NCI-H1436 (cell line): ENCODE measurements around the gene VHLL.

Experiments used
- DNase-seq: peaks from one replicate; lab custom pipeline; 2025; lab: John Stamatoyannopoulos, UW

The VHLL gene

DNA sequence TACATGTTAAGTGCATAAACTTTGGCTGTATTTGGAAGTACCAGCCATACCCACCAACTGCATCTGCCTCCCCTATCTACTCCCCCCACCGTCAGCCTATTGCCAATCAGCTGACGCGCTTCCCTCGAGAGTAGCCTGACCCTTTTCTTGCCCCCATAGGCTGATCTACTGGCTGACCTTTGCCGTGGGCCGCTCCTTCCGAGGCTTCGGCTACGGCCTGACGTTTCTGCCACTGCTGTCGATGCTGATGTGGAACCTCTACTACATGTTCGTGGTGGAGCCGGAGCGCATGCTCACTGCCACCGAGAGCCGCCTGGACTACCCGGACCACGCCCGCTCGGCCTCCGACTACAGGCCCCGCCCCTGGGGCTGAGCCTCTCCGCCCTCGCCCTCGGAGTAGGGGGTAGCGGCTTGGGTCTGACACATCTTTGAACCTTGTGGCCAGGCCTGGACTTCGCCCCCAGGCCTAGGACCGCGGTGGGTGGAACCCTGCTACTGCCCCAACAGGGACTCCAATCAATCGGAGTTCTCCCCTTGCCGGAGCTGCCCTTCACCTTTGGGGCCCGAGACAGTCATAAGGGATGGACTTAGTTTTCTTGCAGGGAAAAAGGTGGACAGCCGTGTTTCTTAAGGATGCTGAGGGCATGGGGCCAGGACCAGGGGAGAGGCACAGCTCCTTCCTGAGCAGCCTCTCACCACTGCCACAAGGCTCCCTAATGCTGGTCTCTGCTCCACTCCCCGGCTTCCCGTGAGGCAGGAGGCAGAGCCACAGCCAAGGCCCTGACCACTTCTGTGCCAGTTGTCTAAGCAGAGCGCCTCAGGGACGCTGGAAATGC is 7.7 kb downstream of the VHLL start:
- no peak for DNase-seq

DNA sequence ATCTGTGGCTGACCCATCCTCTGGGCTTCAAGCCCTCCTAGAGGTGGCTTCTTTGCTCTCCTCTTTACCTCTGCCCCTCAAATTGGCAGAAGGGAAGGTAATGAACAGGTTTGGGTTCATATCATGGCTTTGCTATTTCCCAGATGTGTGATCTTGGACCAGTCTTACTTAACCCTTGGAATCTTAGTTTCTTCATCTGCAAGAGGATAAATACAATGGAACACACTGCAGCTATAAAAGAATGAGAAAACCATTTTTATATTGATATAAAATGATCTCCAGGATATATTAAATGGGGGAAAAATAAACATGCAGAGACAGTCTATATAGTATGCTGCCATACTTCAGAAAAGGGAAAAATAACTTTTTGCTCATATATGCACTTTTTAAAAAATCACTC is 9.2 kb downstream of the VHLL start:
- no peak for DNase-seq

DNA sequence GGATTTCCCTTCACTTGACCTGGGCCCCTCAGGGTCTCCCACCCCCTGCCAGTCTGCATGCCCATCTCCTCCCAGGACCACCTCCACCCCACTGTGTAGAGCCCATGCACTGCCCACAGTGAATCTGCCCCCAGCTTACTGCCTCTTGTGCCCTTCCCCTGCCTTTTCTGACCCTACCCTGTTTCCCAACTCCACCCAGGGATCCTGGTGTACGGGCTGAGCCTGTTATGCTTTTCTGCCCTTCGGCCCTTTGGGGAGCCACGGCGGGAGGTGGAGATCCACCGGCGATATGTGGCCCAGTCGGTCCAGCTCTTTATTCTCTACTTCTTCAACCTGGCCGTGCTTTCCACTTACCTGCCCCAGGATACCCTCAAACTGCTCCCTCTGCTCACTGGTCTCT is 13.0 kb downstream of the VHLL start:
- no peak for DNase-seq

DNA sequence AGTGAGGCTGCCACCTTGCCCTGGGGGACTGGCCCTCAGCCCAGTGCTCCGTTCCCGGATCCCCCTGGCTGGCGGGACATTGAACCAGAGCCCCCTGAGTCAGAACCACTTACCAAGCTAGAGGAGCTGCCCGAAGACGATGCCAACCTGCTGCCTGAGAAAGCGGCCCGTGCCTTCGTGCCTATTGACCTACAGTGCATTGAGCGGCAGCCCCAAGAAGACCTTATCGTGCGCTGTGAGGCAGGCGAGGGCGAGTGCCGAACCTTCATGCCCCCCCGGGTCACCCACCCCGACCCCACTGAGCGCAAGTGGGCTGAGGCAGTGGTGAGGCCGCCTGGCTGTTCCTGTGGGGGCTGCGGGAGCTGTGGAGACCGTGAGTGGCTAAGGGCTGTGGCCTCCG is 13.7 kb downstream of the VHLL start:
- DNase-seq, result no peak

DNA sequence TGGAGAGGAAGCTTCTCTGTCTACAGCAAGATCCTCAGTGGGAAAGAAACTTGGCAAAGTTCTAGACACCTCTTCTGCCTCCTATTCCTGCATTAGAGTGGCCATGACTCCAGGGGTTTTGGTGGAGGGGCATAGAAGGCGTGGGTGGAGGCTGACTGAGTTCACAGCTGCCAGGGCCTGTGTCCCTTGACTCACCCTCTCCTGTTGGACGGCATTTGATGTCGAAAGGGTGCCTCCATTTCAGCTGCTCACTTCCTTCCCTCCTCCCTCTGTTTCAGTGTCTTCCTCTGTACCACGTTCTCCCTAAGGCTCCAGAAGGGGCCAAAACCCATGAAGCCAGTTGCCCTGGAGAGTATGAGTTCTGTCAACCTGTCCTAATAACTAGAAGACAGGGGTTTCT is 14.3 kb downstream of the VHLL start:
- no peak for DNase-seq

DNA sequence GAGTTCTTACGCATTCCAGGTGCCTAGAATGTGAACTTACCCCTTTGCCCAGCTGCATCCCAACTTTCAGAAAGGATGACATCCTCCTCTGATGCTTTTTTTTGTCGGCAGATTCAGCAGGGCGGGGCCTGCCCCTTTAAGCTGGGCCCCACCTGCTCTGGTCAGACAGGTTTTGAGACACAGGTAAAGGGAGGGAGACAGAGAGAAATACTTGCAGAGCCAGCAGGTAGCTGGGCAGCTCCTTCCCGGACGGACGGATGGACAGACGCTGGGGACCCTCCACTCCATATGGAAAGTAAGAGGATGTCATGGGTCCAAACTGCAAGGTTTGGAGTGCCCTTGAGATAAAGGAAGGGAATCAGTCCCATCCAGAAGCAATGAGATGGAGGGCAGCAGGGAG is 15.0 kb downstream of the VHLL start, which contains the start of gene TMEM79:
Gene TMEM79, plus strand, starts transcription at position 214 of the 400 bp plus-strand sequence. CDS start 902 bp downstream, outside the sequence.
- DNase-seq, result no peak

DNA sequence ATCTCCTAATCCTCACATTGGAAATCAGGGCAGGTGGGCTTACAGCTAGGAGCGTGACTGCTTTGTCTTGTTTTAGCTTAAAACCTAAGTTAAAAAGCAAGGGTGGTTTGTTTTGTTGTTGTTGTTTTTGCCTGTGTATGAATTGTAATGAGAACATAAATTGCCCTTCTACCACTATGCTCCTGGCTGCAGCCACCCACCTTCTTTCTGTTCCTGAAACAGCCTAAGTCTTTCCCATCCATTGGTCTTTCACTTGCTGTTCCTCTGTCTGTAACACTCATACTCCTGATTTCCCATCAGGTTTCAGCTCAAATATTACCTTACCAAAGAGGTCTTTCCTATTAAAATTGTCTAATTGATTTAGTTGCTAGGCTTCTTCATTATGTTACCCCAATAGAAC is 15.6 kb downstream of the VHLL start:
- DNase-seq, result no peak

DNA sequence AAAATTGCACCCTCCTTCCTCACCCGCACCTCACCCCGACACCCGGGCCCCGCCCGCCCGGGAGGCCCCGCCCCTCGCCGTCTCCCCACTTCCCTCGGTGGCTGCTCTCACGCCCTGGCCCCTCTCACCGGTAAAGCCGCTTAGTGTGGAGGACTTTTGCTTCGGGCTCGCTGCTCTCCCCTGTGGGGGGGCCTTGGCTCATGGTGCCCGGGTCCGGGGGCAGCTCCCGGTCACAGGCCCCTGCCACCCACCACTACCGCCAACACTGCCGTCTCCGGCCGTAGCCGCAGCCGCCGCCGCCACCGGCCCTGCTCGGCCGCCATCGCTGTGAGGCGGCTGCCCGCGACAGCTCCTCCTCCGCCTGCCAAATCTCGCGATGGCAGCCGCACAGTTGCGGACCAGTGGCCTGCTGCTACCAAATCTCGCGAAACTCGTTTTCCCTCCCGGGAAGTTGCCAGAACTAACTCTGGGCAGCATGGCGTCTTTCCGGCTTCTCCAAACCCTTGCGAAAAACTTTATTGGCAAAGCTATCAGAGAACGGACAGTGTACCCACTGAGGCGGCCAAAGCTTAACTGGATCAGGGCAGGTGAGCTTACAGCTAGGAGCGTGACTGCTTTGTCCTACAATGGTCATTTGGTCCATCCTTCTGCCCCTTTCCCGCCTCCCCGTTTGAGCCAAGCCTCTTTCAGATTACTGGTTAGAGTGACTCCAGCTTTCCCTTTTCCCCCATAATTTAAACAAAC is 16.5 kb downstream of the VHLL start, which contains the start of gene SMG5:
Gene SMG5, minus strand, starts transcription at position 347 of the 744 bp plus-strand sequence. Its CDS starts 145 bp downstream, at position 202.
- DNase-seq, result peak; percentile 97

DNA sequence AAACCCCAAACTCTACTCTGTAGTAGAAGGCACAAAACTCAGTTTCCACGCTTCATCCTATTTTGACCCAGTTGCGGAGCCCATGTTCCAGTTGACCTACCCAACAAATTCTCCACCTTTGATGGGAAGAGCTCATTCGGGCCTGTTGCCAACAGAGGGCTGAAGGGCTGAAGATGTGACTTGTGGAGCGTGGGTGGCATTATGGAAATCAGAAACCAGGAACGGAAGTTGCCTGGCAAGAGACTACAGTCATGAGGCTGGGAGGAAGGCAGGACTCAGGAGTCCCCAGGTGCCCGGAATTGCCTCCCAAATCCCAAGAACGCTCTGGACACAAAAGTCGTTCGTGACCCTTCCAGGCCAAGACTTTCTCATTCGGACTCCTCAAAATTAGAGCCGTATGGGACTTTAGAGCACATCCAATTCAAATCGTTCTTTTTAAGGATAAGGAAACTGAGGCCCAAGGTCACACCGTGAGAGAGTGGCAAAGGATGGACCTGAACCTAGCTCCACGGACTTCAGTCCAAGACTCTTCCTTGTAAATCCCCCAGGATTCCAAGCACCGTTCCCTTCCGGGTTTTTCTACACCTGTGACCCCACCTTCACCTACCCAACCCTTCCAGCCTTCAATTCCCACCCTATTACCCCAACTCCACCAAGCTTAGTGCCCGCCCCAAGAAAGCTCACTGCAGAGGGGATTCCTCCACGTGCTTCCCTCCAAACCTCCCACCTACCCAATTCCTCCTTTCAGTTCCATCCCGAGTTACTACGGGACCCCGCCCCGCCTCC is 17.2 kb downstream of the VHLL start:
- DNase-seq, result peak; percentile 2

DNA sequence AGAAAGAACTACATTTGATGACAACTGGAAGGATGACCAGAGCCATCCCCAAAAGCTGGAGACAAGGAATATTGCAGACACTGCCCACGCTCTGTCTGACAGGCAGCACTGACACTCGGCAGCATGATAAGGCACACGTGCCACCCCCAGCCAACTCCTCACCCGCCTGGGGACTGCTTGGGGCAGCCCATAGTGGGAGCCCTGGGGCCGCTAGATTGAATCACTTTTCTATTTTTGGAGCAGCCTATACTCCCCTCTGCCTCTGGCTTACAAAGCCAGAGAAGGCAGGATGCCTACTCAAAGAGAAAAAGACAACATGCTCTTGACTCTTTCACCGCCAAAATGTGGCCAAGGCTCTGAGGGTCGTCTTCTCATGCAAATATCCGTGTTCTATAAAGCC is 17.8 kb downstream of the VHLL start:
- no peak for DNase-seq

DNA sequence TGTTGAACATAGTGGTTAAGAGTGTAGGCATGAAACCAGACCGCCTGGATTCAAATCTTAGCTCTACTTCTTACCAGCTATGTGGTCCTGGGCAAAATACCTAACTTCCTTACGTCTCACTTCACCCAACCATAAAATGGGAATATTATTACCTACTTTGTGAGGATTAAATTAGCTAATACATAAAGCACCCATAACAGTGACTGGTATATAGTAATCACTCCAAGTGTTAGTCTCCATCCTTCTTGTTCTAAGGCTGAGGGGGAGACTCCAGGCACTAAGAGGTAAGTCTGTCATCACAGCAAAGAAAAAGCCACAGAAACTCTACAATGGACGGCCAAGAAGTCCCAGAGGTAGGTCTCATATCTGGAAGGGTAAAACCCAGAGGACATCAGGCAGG is 19.3 kb downstream of the VHLL start:
- no peak for DNase-seq

DNA sequence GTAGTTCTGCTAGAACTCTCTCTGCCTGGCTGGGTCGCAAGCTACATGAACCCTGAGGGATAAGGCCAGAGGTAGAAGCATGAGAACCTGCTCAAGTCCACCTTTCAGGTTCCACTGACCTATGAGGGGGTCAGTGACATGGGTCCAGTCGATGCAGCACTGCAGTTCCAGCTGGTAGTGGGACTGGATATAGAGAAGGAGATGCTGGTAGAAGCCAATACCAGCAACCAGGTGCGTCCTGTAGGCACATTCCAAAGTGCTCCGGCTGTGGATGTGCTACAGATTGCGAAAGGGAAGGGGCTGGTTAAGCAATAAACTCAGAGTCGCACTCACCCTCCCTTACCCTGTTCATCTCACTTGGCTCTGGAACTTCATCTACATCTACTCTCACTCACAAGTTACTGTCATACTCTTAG is 22.1 kb downstream of the VHLL start:
- DNase-seq, result no peak

DNA sequence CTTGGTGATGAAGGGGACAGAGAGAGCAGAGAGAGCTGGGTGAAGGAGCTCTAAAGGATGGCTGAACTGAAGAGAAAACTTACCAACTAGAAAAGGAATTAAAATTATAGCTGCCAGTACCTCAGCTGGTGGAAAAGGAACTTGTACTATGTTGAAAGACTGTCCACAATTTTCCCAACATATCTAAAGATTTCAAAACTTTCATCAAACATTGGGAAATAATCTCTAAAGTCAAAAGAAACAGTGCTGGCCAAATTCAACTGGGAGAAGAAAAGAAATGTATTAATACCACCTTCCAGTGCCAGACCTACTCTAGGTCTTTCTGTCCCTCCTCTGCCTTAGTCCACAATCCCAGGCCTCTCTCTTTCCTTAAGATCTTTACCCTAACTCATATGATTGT is 22.6 kb downstream of the VHLL start:
- no peak for DNase-seq

DNA sequence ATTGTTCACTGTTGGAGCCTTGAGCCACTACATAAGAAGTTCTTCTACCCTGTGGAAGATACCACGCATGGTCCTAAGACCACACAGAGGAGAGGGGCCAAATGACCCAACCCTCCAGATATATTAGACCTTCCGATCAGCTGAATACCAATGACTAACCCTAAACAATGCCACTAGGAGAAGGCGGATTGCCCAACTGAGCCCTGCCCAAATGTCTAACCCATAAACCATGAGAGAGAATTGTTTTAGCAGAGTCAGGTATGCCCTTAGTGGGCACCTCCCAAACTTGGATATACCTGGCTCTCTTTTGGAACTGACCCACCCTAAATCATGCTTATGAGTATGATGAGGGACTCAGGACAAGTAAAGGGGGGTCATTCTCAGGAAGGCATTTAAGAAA is 28.8 kb downstream of the VHLL start:
- DNase-seq, result no peak

DNA sequence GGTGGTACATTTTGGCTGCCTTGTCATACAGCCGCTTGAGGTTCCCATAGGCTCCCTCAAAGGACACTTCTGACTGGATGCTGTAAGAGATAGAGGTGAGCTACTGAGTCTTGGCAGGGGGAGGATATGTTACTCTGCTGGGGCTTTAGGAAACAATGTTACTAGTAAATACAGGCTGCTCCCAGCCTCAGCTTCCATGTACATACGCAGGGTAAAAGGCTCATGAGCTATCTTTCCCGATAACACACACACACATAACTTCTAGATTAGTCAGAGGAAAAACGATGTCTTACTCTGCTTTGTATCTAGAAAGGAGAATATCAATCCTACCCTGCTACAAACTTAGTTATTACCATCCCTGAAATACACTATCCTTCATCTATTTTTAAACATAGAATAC is 30.8 kb downstream of the VHLL start:
- DNase-seq, result no peak

DNA sequence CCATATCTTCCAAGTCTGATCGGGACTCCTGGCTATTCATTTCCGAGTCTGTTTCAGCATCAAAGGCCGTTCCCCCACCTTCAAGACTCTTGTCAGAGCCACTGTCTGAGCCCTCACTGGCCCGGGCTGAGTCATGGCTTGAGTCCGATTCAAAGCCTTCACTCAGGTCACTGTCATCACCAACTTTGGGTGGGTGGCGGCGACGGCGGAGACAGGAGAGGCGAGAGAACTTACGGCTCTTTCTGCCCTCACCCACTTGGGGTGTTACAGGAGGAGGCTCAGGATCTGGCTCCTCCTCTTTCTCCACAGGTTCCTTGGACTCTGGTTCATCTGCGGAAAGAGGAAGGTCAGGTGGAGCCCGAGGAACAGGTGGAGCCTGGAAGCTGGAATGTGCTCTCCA is 33.1 kb downstream of the VHLL start:
- no peak for DNase-seq

DNA sequence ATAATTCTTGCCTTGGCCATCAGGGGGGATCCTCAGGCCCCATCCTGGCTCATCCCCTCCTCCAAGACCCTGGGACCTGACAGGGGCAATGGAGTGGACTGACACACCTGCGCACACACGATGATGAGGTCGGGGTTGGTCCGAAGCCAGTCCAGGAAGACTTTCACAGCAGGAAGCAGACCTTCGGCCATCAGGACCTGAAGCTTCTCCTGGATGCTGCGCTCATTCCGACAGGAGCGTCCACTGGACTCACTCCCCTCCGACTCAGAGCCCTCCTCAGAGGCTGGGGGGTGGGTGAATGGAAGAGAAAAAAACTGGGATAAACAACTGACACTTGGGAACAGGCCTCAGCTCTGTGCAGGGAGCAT is 35.8 kb downstream of the VHLL start:
- no peak for DNase-seq

DNA sequence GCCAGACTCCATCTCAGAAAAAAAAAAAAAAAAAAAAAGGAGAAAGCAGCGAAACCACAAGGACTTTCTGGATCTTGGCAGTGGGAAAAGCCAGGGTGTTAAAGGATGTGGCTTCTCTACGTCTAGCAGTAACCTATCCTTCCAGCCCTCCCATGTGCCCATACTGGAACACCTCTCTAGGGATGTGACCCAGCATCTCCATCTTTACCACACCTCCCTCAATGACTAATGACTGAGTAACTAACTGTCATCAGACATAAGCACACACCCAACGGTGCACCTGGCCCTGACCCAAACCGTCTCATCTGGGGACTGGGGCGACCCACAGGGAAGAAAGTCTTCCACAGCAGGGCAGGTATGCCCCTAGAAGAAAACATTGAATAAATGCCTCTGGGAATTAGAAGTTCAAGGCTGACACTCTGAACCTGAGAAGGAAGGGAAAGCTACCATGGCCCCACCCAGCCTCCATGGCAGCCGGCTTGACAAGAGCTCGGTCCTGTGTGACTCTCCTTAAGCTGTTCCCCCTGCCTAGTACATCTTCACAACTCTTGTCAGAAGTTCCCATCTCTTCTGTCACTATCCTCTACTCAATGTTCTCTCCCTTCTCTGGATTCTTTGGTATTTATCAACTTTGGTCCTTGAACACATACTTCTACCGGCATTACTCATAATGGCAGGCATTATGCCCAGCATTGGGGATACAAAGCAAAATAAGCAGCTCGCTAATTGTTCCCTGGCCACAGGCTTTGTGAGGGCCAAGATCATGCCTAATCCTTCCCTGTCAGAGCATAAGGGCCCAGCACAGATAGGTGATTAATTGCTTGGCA is 36.4 kb downstream of the VHLL start:
- DNase-seq, result no peak

DNA sequence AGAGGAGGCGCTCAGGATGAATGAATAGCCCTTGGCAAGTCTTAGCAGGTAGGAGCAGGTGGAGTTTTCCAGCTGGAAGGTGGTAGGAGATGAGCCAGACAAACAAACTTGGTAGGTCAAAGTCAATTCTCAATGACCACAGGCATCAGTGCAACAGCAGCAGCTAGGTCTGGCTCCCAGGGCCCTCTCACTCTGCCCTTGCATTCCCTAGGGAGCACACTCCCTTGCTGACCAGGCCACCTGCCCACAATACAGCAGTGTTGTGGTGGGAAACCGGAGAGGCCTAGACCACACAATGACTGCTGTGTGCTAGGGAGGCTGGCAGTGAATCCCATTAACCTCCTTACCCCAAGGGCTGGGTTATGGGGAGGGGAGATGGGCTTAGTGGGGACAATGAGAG is 38.2 kb downstream of the VHLL start:
- no peak for DNase-seq

DNA sequence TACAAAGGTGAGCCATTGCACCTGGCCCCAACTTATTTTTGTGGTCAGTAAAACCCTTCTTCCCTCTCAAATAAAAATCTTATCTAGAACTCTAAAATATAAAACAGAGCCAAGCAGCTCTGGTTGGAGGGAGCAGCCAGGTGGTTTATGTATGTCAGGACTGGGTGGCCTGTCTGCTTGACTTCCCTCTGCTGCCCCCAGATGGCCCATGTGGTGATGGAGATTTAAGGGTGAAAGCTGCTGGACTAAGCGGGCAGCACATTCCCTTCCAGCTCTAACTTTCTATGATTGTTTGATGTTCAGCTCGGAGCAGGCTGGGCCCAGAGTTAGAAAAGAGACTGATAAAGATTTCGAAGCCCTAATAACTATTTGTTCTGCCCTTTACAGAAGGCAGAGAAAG is 39.3 kb downstream of the VHLL start:
- DNase-seq, result no peak

DNA sequence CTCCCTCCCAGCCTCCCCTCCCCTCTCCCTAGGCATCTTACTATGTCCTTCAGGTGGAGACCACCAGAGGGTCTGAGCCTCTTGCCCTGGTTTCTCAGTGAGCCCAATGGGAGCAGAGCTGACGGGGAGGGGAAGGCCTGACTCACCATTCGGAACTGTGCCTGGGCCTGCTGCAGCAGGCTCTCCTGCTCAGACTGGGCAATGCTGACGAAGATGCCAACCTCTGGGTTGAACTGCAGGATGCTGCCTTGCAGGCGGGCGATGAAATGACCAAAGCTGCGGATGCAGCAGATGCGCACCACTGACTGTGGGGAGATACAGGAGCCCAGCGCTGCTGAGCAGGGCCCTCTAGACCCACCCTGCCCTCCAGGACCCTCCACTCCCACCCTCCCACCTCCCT is 40.2 kb downstream of the VHLL start:
- no peak for DNase-seq

DNA sequence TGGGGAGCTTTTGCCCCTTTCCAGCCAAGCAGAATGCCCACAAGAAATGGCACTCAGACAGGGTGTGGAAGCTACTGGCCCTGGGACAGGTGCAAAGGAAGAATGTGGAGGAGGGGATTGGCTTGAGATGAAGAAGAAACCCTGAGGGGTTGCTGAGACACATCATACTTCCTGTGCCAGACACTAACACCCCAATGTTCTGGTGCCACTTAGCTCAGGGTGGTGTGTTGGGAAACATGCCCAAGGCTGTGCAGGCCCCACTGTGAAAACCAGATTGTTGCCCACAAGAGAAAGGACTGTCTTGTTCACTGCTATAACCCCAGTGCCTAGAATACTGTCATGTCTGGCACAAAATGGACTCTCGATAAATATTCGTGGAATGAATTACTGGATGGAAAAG is 41.4 kb downstream of the VHLL start:
- DNase-seq, result no peak
